Uterus (tissue), 4 donors: Measurements from ENCODE around the gene IQCB1. TPM values are rescaled to one million over a fixed set of nuclear protein-coding genes. Genes with fewer than 3 reads are reported as not detected.
A peak's percentile ranks its signal among the peaks of the same experiment; 100 is the strongest.

ENCODE experiments used
- DNase-seq, 2 donors: peaks; one replicate each; pipeline ENCODE4 v3.0.0-alpha.2; 2019 to 2020
- H3K27ac ChIP-seq, 2 donors: fragments of 200-600 bp; sonication (generic); 1 replicate in 1 of 2; 2 replicates in 1 of 2; pipeline ENCODE4 v1.5.1; 2016 to 2018
- H3K27me3 ChIP-seq, 2 donors: fragments of 200-600 bp; sonication (generic); one replicate each; pipeline ENCODE4 v1.5.1; 2018 to 2019; ENCODE audit warnings: control low read depth in 1 of 2
- H3K36me3 ChIP-seq, 2 donors: fragments of 200-600 bp; sonication (generic); one replicate each; pipeline ENCODE4 v1.5.1; 2019; ENCODE audit warnings: control low read depth in 1 of 2
- H3K4me1 ChIP-seq, 2 donors: fragments of 200-600 bp; sonication (generic); one replicate each; pipeline ENCODE4 v1.5.1; 2018 to 2019; ENCODE audit warnings: control low read depth in 1 of 2
- H3K4me3 ChIP-seq, 2 donors: fragments of 200-600 bp; sonication (generic); 1 replicate in 1 of 2; 2 replicates in 1 of 2; pipeline ENCODE4 v1.5.1; 2018 to 2019; ENCODE audit warnings: mild to moderate bottlenecking in 1 of 2
- H3K9me3 ChIP-seq, 2 donors: fragments of 200-600 bp; sonication (generic); one replicate each; pipeline ENCODE4 v1.5.1; 2019; ENCODE audit warnings: control low read depth in 1 of 2
- POLR2A ChIP-seq, 2 donors: fragments of 450-650 bp; IDR thresholded peaks; one replicate each; pipeline ENCODE4 v1.6.1; 2016; ENCODE audit warnings: antibody characterized with exemption in 2 of 2, mild to moderate bottlenecking in 1 of 2, moderate library complexity in 1 of 2
- intact Hi-C: fragments of 100-400 bp; cut with DNase I; formaldehyde crosslinking; loops from one replicate; pipeline ENCODE4 v1.15.1; 2023; ENCODE audit warnings: low total_unique reads
- total RNA-seq, 4 donors: library from RNA; depleted of rRNA in 3 of 4; stranded (reverse); fragments of >200 nt in 3 of 4; gene quantifications; one replicate each; pipeline versions ENCODE4 v1.1.0 to v1.2.4, GENCODE V29; 2014 to 2023
- TF ChIP-seq, protein P1 (sequence below), 4 experiments: fragments of 200-600 bp in 2 of 4; fragments of 450-650 bp in 2 of 4; sonication (generic) in 2 of 4; IDR thresholded peaks; one replicate each; pipeline ENCODE4 v1.5.1; 2016 to 2019; ENCODE audit warnings: antibody characterized with exemption in 4 of 4, mild to moderate bottlenecking in 2 of 4, moderate library complexity in 1 of 4
- donor health status: DM: yes; HTN: yes; CAD: no.

Gene IQCB1, protein sequence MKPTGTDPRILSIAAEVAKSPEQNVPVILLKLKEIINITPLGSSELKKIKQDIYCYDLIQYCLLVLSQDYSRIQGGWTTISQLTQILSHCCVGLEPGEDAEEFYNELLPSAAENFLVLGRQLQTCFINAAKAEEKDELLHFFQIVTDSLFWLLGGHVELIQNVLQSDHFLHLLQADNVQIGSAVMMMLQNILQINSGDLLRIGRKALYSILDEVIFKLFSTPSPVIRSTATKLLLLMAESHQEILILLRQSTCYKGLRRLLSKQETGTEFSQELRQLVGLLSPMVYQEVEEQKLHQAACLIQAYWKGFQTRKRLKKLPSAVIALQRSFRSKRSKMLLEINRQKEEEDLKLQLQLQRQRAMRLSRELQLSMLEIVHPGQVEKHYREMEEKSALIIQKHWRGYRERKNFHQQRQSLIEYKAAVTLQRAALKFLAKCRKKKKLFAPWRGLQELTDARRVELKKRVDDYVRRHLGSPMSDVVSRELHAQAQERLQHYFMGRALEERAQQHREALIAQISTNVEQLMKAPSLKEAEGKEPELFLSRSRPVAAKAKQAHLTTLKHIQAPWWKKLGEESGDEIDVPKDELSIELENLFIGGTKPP
- total RNA-seq, result 10 to 100 TPM; 17.9 to 69.4 (median 37.7) TPM

DNA sequence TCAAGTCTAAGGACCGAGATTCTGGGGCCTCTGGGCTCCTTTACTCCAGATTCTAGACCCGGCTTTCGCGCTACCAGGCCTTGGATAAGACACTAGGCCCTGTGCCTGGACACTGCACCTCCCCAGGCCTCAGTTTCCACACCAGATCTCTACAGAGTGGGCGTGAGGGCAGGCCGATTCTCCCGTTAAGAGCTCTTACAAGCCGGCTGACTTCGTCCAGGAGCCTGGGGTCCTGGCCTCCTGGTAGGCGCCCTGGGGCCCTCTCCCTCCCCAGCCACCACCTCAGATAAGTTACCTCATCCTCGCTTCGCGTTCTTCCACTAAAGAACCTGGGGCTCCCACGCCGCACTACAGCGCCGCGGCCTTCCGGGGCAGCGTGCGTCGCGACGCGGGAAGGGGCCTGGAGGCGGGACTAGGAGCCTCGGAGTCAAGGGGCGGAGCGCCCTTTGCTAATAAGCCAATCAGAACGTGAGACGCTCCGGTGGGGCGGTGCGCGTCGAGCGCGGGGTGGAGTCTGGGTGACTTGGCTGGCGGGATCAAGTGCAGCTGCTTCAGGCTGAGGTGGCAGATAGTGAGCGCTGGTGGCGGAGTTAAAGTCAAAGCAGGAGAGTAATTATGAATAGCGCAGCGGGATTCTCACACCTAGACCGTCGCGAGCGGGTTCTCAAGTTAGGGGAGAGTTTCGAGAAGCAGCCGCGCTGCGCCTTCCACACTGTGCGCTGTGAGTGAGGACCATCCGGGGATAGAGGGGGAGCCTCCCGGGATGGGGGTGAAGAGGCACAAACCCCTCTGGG lies at the start of gene IQCB1, which contains the start of gene EAF2:
TSS of gene IQCB1 (minus strand) at position 390 of the 794 bp plus-strand sequence. CDS start 6,100 bp downstream, outside the sequence.
TSS of gene EAF2 (plus strand) at position 539 of the 794 bp plus-strand sequence. CDS start at position 616, 77 bp downstream.
- peak within 1 kb of the TSS; percentile 86 to 88 for H3K27ac ChIP-seq
- no peaks in the 10 kb centered on the region for H3K27me3 ChIP-seq
- peak within 1 kb of the TSS; percentile 78 to 86 for H3K4me3 ChIP-seq
- TF ChIP-seq, protein P1, sequence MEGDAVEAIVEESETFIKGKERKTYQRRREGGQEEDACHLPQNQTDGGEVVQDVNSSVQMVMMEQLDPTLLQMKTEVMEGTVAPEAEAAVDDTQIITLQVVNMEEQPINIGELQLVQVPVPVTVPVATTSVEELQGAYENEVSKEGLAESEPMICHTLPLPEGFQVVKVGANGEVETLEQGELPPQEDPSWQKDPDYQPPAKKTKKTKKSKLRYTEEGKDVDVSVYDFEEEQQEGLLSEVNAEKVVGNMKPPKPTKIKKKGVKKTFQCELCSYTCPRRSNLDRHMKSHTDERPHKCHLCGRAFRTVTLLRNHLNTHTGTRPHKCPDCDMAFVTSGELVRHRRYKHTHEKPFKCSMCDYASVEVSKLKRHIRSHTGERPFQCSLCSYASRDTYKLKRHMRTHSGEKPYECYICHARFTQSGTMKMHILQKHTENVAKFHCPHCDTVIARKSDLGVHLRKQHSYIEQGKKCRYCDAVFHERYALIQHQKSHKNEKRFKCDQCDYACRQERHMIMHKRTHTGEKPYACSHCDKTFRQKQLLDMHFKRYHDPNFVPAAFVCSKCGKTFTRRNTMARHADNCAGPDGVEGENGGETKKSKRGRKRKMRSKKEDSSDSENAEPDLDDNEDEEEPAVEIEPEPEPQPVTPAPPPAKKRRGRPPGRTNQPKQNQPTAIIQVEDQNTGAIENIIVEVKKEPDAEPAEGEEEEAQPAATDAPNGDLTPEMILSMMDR (IDR thresholded peaks at IDR 0.05), result peak in 2 of 4 experiments; percentile 7 to 10
- peak; percentile 75 to 98 for TF ChIP-seq POLR2A (IDR thresholded peaks at IDR 0.05)
- DNase-seq, result peak; percentile 93 to 96
- intact Hi-C loops, result no loop called here
- no peaks in the 10 kb centered on the region for H3K9me3 ChIP-seq
- peaks cover 0 to 6% of the 10 kb centered on the region in 2 donors for H3K4me1 ChIP-seq
- H3K36me3 ChIP-seq, result no peaks in the 10 kb centered on the region

DNA sequence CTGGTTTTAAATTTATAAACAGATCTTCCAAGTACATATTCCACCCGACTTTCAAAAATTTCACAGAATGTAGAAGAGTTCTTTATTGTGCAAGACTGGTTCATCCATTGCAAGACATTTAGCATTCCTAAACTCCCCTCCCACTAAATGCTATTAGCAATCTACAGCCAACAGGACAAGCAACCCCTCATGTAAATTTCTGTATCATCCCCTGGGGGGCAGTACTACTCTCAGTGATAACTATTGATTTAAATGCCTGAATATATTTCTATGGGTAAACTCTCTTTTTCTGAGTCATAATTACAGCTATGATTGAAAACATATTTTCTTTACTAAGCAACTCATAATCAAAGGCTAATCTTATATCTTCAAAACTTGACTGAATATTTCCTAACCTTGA lies 48.6 kb upstream of the IQCB1 start:
- DNase-seq, result no peak
- Histone ChIP-seq H3K27ac (no peak overlapping the region), H3K4me3 (no peak overlapping the region), H3K9me3 (no peaks in the 10 kb centered on the region), H3K4me1 (no peaks in the 10 kb centered on the region), H3K27me3 (peaks cover 0 to 5% of the 10 kb centered on the region in 2 donors), H3K36me3 (no peaks in the 10 kb centered on the region)
- no peak for TF ChIP-seq POLR2A (IDR thresholded peaks at IDR 0.05)
- TF ChIP-seq, protein P1 (IDR thresholded peaks at IDR 0.05), result no peak
- intact Hi-C loops, result no loop called here

DNA sequence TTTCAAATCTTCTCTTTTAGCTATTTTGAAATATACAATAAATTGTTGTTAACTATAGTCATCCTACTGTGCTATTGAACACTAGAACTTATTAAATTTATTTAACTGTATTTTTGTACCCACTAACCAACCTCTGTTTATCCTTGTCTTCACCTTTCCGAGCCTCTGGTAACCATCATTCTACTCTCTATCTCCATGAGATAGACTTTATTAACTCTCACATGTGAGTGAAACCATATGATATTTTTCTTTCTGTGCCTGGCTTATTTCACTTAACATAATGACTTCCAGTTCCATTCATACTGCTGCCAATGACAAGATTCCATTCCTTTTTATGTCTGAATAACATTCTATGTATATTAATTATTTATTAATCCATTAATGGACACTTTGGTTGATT lies 43.6 kb upstream of the IQCB1 start:
- no peaks in the 10 kb centered on the region for H3K4me1 ChIP-seq
- intact Hi-C loops, result no loop called here
- TF ChIP-seq, protein P1 (IDR thresholded peaks at IDR 0.05), result no peak
- TF ChIP-seq POLR2A (IDR thresholded peaks at IDR 0.05), result no peak

DNA sequence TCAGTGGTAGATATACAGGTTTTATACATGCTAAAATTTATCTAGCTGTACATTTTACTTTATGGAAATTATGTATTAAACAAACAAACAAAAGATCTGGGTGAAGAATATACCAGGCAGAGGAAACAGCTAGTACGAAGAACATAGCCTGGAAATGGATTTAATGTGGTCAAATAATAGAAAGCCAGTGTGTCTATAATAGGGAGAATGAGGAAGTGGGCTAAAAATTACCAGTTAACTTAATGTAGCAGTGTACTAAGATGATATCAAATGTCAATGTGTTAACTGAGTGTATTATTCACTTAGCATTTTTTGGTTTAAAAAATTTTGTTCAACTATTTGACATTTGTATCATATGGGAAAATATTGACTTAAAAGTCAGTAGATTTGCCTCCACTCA lies 36.6 kb upstream of the IQCB1 start:
- TF ChIP-seq, protein P1 (IDR thresholded peaks at IDR 0.05), result no peak
- TF ChIP-seq POLR2A (IDR thresholded peaks at IDR 0.05), result no peak
- Histone ChIP-seq H3K4me3 (no peak overlapping the region), H3K27me3 (no peaks in the 10 kb centered on the region), H3K27ac (no peak overlapping the region), H3K4me1 (no peaks in the 10 kb centered on the region), H3K36me3 (no peaks in the 10 kb centered on the region), H3K9me3 (no peaks in the 10 kb centered on the region)
- no peak for DNase-seq
- intact Hi-C loops, result no loop called here

More for the DNA sequence above, 43.6 kb upstream of the IQCB1 start:
- Histone ChIP-seq H3K4me3 (no peak overlapping the region), H3K27ac (no peak overlapping the region), H3K36me3 (no peaks in the 10 kb centered on the region), H3K9me3 (no peaks in the 10 kb centered on the region), H3K27me3 (no peaks in the 10 kb centered on the region)
- DNase-seq, result no peak
